ENCODE measurements around the gene ARHGAP10. TPM values are rescaled to one million over a fixed set of nuclear protein-coding genes. Genes with fewer than 3 reads are reported as not detected.

Gene ARHGAP10
- total and polyA plus RNA-seq, 2 donors (not counting 1 experiment from before 2014, with no cell fraction given), result 0.10 to 0.34 TPM

DNA sequence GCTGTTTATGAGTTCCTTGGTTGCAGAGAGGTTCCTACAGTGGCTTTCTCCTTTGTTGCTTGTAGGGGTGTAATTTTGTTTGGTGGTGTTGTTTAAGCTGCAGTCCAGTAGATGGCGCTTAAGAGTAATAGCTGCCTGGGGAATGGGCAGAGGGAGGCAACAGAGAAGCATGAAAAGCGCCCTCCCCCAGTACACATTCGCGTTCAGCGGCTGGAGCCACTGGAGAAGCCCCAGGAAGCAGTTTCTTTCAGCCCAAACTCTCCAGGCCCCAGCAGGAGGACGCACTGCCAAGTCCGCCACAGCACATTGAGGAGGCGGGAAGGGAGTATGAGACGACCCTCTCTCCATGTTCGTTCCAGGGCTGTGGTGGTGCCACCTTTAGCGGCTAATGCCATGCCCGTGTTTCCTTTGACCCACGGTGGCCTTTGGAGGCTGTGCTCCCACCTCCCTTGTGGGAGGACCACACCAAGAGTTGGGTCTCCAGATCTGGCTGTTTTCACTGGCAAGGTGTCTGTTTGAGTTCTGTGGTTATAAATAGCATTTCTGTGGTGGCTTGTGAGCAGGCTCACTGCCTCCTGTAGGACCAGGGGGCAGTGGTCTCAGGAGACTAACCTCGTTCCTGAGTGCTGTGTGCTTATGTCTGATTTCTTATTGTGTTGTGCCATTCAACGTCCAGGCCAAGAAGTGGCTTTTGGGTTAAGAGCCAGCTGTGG is 252.3 kb downstream of the ARHGAP10 start:
- no peak overlapping the region for H3K4me3 Mint-ChIP-seq
- DNase-seq (peak; percentile 6), ATAC-seq (ENCODE audit: low read depth) (no peak)
- Histone ChIP-seq H3K4me1 (ENCODE audit: control insufficient read depth in 2 of 2, insufficient read depth in 2 of 2, low read length in 2 of 2) (no peaks in the 10 kb centered on the region), H3K27me3 (replicated peaks in 1 of 4; ENCODE audit: control extremely low read depth in 1 of 4, control insufficient read depth in 3 of 4, insufficient read depth in 4 of 4, low read length in 3 of 4) (no peaks in the 10 kb centered on the region), H3K4me3 (ENCODE audit: control extremely low read depth in 1 of 5, extremely low read depth in 1 of 5, insufficient read depth in 1 of 5, low read depth in 2 of 5, low read length in 4 of 5) (no peak overlapping the region), H2AFZ (ENCODE audit: insufficient read depth, low read depth, low read length, poor library complexity, severe bottlenecking) (no peak overlapping the region), H3K9me3 (ENCODE audit: control extremely low read depth in 1 of 3, control insufficient read depth in 2 of 3, insufficient read depth in 1 of 3, low read length in 2 of 3) (peaks cover 0 to 8% (median 0%) of the 10 kb centered on the region in 3 donors), H3K27ac (ENCODE audit: low read length in 2 of 2) (no peak overlapping the region), H4K20me1 (ENCODE audit: control insufficient read depth, insufficient read depth, low read length, poor library complexity, severe bottlenecking) (no peaks in the 10 kb centered on the region), H3K36me3 (replicated peaks in 1 of 2; ENCODE audit: control extremely low read depth in 1 of 2, control insufficient read depth in 1 of 2, extremely low read depth in 1 of 2, insufficient read depth in 2 of 2, low read length in 1 of 2) (no peaks in the 10 kb centered on the region), H3K79me2 (ENCODE audit: control insufficient read depth, insufficient read depth, low read length) (no peaks in the 10 kb centered on the region), H3K9ac (ENCODE audit: low read length) (no peak overlapping the region), H3K4me2 (replicated peaks; ENCODE audit: low read depth, low read length, poor library complexity, severe bottlenecking) (no peak overlapping the region)
- intact Hi-C loops (cut with micrococcal nuclease), result no loop called here
- 81% methylated on average over 15 of the region's 15 CpGs for WGBS (ENCODE audit: insufficient coverage)
- POLR2A ChIA-PET, result no interaction called here
- CTCF ChIA-PET, result interaction anchor here (0.7 to 1.2 kb wide), 2 partner anchors 10 to 1316 kb away, joined by 3 to 4 read pairs; no protein-coding TSS in a partner anchor
- H3K4me1 Mint-ChIP-seq, result no peaks in the 10 kb centered on the region
- H3K9me3 Mint-ChIP-seq (ENCODE audit: insufficient read depth), result no peaks in the 10 kb centered on the region
- H3K27me3 Mint-ChIP-seq, result peaks cover 9% of the 10 kb centered on the region
- H3K27ac Mint-ChIP-seq, result no peak overlapping the region
- no peak for TF ChIP-seq EZH2 (IDR thresholded peaks at IDR 0.05; ENCODE audit: borderline replicate concordance, insufficient read depth, low read depth, low read length, poor library complexity, severe bottlenecking)
- peak; percentile 50 for TF ChIP-seq CTCF (IDR thresholded peaks at IDR 0.05)

DNA sequence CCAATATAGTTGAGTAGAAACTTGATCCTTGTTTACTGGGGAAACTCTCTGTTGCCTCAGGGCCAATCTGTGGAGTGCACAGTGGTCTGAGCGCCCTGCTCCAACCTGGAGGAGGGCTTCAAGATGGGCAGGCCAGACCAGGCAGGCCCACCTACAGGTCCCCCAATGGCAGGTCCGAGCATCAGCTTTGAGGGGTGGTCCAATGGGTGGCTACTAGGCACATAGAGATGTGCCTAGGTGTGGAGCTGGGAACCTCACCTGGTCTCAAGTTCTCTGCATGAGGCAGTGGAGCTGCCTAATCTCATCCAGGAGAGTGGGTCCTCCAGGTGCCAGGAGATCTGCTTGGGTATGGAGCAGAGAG is 252.9 kb downstream of the ARHGAP10 start:
- H3K4me3 Mint-ChIP-seq, result no peak overlapping the region
- DNase-seq (no peak), ATAC-seq (ENCODE audit: low read depth) (no peak)
- Histone ChIP-seq H3K27ac (ENCODE audit: low read length in 2 of 2) (no peak overlapping the region), H3K36me3 (replicated peaks in 1 of 2; ENCODE audit: control extremely low read depth in 1 of 2, control insufficient read depth in 1 of 2, extremely low read depth in 1 of 2, insufficient read depth in 2 of 2, low read length in 1 of 2) (no peaks in the 10 kb centered on the region), H3K9me3 (ENCODE audit: control extremely low read depth in 1 of 3, control insufficient read depth in 2 of 3, insufficient read depth in 1 of 3, low read length in 2 of 3) (peaks cover 0 to 8% (median 0%) of the 10 kb centered on the region in 3 donors), H3K79me2 (ENCODE audit: control insufficient read depth, insufficient read depth, low read length) (no peaks in the 10 kb centered on the region), H2AFZ (ENCODE audit: insufficient read depth, low read depth, low read length, poor library complexity, severe bottlenecking) (no peak overlapping the region), H3K27me3 (replicated peaks in 1 of 4; ENCODE audit: control extremely low read depth in 1 of 4, control insufficient read depth in 3 of 4, insufficient read depth in 4 of 4, low read length in 3 of 4) (no peaks in the 10 kb centered on the region), H3K4me1 (ENCODE audit: control insufficient read depth in 2 of 2, insufficient read depth in 2 of 2, low read length in 2 of 2) (no peaks in the 10 kb centered on the region), H4K20me1 (ENCODE audit: control insufficient read depth, insufficient read depth, low read length, poor library complexity, severe bottlenecking) (no peaks in the 10 kb centered on the region), H3K4me2 (replicated peaks; ENCODE audit: low read depth, low read length, poor library complexity, severe bottlenecking) (no peak overlapping the region), H3K9ac (ENCODE audit: low read length) (no peak overlapping the region), H3K4me3 (ENCODE audit: control extremely low read depth in 1 of 5, extremely low read depth in 1 of 5, insufficient read depth in 1 of 5, low read depth in 2 of 5, low read length in 4 of 5) (no peak overlapping the region)
- H3K4me1 Mint-ChIP-seq, result no peaks in the 10 kb centered on the region
- no peak for TF ChIP-seq EZH2 (IDR thresholded peaks at IDR 0.05; ENCODE audit: borderline replicate concordance, insufficient read depth, low read depth, low read length, poor library complexity, severe bottlenecking)
- TF ChIP-seq CTCF (IDR thresholded peaks at IDR 0.05), result no peak
- WGBS (ENCODE audit: insufficient coverage), result 96% methylated on average over 2 of the region's 2 CpGs
- H3K27ac Mint-ChIP-seq, result no peak overlapping the region
- CTCF ChIA-PET, result interaction anchor here (0.6 kb wide), 1 partner anchor 632 kb away, joined by 3 read pairs; no protein-coding TSS in a partner anchor
- peaks cover 9% of the 10 kb centered on the region for H3K27me3 Mint-ChIP-seq
- H3K9me3 Mint-ChIP-seq (ENCODE audit: insufficient read depth), result no peaks in the 10 kb centered on the region
- intact Hi-C loops (cut with micrococcal nuclease), result no loop called here
- POLR2A ChIA-PET, result no interaction called here

All from B cell (primary cell).